Vagina (tissue), 2 donors: Measurements from ENCODE around the gene CCNL1. TPM values are rescaled to one million over a fixed set of nuclear protein-coding genes. Genes with fewer than 3 reads are reported as not detected.

Experiments
- DNase-seq, 2 donors: peaks; one replicate each; pipeline ENCODE4 v3.0.0-alpha.2; 2017; ENCODE audit errors: extremely low spot score in 2 of 2
- H3K27ac ChIP-seq: fragments of 200-600 bp; sonication (generic); one replicate; pipeline ENCODE4 v1.5.1; 2019
- H3K27me3 ChIP-seq: fragments of 200-600 bp; sonication (generic); one replicate; pipeline ENCODE4 v1.5.1; 2019
- H3K36me3 ChIP-seq, 2 donors: fragments of 200-600 bp; sonication (generic); one replicate each; pipeline ENCODE4 v1.5.1; 2017 to 2019
- H3K4me1 ChIP-seq: fragments of 200-600 bp; sonication (generic); one replicate; pipeline ENCODE4 v1.5.1; 2019
- H3K4me3 ChIP-seq, 2 donors: fragments of 200-600 bp; sonication (generic); 1 replicate in 1 of 2; 2 replicates in 1 of 2; pipeline ENCODE4 v1.5.1; 2016 to 2019
- H3K9me3 ChIP-seq: fragments of 200-600 bp; sonication (generic); one replicate; pipeline ENCODE4 v1.5.1; 2019
- POLR2A ChIP-seq, 2 donors: fragments of 450-650 bp; IDR thresholded peaks; one replicate each; pipeline ENCODE4 v1.6.1; 2017; ENCODE audit warnings: antibody characterized with exemption in 2 of 2, mild to moderate bottlenecking in 2 of 2, moderate library complexity in 2 of 2
- POLR2AphosphoS5 ChIP-seq, 2 donors: sonication (generic); formaldehyde crosslinking; IDR thresholded peaks; one replicate each; pipeline ENCODE4 v1.9.0; 2017; ENCODE audit warnings: antibody characterized with exemption in 2 of 2, mild to moderate bottlenecking in 2 of 2, low read depth in 1 of 2; ENCODE audit not compliant: insufficient read depth in 1 of 2
- intact Hi-C: fragments of 100-400 bp; cut with DNase I; formaldehyde crosslinking; loops from one replicate; pipeline ENCODE4 v1.15.1; 2023
- total RNA-seq: library from RNA; depleted of rRNA; stranded (reverse); fragments of >200 nt; gene quantifications from one replicate; pipeline ENCODE4 v1.2.3, GENCODE V29; 2016
- TF ChIP-seq, protein P1 (sequence below), 3 experiments: fragments of 450-650 bp in 2 of 3; fragments of 200-600 bp in 1 of 3; sonication (generic) in 1 of 3; IDR thresholded peaks; one replicate each; pipeline ENCODE4 v1.5.1; 2017 to 2019; ENCODE audit warnings: antibody characterized with exemption in 3 of 3, mild to moderate bottlenecking in 2 of 3, moderate library complexity in 2 of 3

Gene CCNL1
- total RNA-seq, 1 donor from 2014 or later: 269 TPM

- TF ChIP-seq POLR2AphosphoS5 (IDR thresholded peaks at IDR 0.05; ENCODE audit: insufficient read depth in 1 of 2, low read depth in 1 of 2): no peak
- TF ChIP-seq, protein P1, sequence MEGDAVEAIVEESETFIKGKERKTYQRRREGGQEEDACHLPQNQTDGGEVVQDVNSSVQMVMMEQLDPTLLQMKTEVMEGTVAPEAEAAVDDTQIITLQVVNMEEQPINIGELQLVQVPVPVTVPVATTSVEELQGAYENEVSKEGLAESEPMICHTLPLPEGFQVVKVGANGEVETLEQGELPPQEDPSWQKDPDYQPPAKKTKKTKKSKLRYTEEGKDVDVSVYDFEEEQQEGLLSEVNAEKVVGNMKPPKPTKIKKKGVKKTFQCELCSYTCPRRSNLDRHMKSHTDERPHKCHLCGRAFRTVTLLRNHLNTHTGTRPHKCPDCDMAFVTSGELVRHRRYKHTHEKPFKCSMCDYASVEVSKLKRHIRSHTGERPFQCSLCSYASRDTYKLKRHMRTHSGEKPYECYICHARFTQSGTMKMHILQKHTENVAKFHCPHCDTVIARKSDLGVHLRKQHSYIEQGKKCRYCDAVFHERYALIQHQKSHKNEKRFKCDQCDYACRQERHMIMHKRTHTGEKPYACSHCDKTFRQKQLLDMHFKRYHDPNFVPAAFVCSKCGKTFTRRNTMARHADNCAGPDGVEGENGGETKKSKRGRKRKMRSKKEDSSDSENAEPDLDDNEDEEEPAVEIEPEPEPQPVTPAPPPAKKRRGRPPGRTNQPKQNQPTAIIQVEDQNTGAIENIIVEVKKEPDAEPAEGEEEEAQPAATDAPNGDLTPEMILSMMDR (IDR thresholded peaks at IDR 0.05): no peak
- no peak for TF ChIP-seq POLR2A (IDR thresholded peaks at IDR 0.05)
- H3K9me3 ChIP-seq: no peaks in the 10 kb centered on the region
- no peak overlapping the region for H3K27ac ChIP-seq
- intact Hi-C loops: no loop called here
- no peaks in the 10 kb centered on the region for H3K36me3 ChIP-seq
- H3K4me3 ChIP-seq: no peak overlapping the region
- DNase-seq: no peak
- no peaks in the 10 kb centered on the region for H3K4me1 ChIP-seq
- no peaks in the 10 kb centered on the region for H3K27me3 ChIP-seq
These were observed 43.9 kb downstream of the CCNL1 start for GRCh38 chr3:157116017-157116416.

DNA sequence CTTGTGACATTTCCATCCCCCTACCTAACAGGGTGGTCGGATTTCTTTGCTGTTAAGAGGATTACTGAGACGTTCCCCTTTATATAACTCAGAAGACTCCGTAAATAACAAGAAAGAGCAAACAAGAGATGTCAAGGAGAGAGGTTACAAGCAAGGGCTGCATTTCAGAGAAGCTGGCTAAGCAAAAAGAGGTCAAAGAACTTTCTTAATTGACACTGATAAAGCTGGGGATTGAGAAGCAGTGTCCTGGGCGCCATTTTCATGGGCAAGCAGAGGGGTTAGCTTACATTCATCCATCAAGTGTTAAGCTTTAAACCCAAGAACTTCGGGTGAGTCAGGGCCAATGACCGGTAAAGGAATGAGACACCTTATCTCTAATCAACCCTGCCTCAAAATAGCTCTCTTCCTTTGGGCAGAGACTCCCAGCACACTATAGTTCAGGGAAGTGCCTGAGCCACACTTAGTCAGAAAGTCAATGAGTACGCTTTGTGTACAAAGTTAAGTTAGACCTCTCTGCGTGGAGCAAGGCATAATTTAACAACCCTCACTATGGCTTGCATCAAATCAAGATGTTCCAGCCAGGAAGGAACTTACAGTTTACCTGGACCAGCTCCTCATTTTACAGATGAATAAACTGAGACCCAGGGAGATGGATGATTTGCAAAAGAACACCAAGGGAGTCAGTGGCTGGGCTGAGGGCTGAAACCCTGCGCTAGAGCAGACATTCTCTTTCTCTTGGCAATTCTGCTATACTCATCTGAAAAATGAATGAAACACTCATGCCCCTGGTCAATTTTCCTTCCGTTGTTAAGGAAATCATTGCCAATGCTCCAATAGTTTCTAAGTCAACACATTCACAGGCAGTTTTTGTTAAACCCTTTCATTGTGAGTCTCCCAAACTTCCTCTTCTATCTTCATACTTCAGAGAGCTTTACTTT lies 44.6 kb downstream of the CCNL1 start:
- Histone ChIP-seq H3K9me3 (no peaks in the 10 kb centered on the region), H3K36me3 (no peaks in the 10 kb centered on the region), H3K4me3 (no peak overlapping the region), H3K27me3 (no peaks in the 10 kb centered on the region), H3K4me1 (no peaks in the 10 kb centered on the region), H3K27ac (no peak overlapping the region)
- TF ChIP-seq POLR2A (IDR thresholded peaks at IDR 0.05) (no peak), POLR2AphosphoS5 (IDR thresholded peaks at IDR 0.05; ENCODE audit: insufficient read depth in 1 of 2, low read depth in 1 of 2) (no peak)
- TF ChIP-seq, protein P1 (IDR thresholded peaks at IDR 0.05): no peak
- DNase-seq: no peak
- intact Hi-C loops: no loop called here

GRCh38 chr3:157113832-157114505 lies 46.0 kb downstream of the CCNL1 start:
- Histone ChIP-seq H3K4me3 (no peak overlapping the region), H3K9me3 (no peaks in the 10 kb centered on the region), H3K4me1 (no peaks in the 10 kb centered on the region), H3K36me3 (no peaks in the 10 kb centered on the region), H3K27me3 (no peaks in the 10 kb centered on the region), H3K27ac (no peak overlapping the region)
- intact Hi-C loops: no loop called here
- no peak for TF ChIP-seq POLR2A (IDR thresholded peaks at IDR 0.05)
- TF ChIP-seq POLR2AphosphoS5 (IDR thresholded peaks at IDR 0.05; ENCODE audit: insufficient read depth in 1 of 2, low read depth in 1 of 2): no peak
- TF ChIP-seq, protein P1 (IDR thresholded peaks at IDR 0.05): no peak
- no peak for DNase-seq

DNA sequence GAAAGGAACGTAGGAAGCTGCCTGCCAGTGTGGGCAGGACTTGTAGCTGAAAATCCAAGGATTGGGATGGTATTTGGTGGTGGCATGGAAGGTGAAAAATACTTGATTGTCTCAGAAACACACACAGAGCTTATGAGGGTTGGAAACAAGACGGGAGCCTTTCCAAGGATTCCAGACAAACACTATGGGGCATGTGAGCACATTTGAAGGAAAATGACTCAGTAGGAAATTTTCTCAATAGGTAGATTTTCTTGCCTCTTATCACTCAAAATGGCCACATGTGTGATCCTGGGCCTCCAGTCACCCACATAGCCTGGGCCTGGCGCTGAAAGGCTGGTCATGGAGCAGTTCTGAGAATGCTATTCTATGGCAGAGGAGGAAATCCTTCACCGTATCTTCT lies 47.4 kb downstream of the CCNL1 start:
- TF ChIP-seq POLR2A (IDR thresholded peaks at IDR 0.05): no peak
- TF ChIP-seq POLR2AphosphoS5 (IDR thresholded peaks at IDR 0.05; ENCODE audit: insufficient read depth in 1 of 2, low read depth in 1 of 2): no peak
- TF ChIP-seq, protein P1 (IDR thresholded peaks at IDR 0.05): no peak
- Histone ChIP-seq H3K4me3 (no peak overlapping the region), H3K27me3 (no peaks in the 10 kb centered on the region), H3K9me3 (no peaks in the 10 kb centered on the region), H3K36me3 (no peaks in the 10 kb centered on the region), H3K27ac (no peak overlapping the region), H3K4me1 (peaks cover 4% of the 10 kb centered on the region)
- no peak for DNase-seq
- intact Hi-C loops: no loop called here
